GM18868 (cell line): ENCODE results near the gene DLG3.
"Not testable (repeated sequence)": the region's sequence is repeated elsewhere in the genome, so short reads cannot be mapped to it uniquely, and the experiment has no call there.

Experiments
- ATAC-seq: cut with Tn5 transposase; IDR thresholded peaks from one replicate; pipeline ENCODE4 v1.9.1; 2021; ENCODE audit warnings: mild to moderate bottlenecking, moderate library complexity; ENCODE audit not compliant: unreplicated experiment

The DLG3 gene

GRCh38 chrX:70444326-70444945 lies at the start of gene DLG3:
Gene DLG3 (plus strand): TSS chrX:70444835. CDS start chrX:70445202, 367 bp downstream.
- ATAC-seq = no peak

- no peak for ATAC-seq
Measured at GRCh38 chrX:70398899-70399298, 45.7 kb upstream of the DLG3 start.

- not testable (repeated sequence) for ATAC-seq
Measured at GRCh38 chrX:70400181-70400580, 44.5 kb upstream of the DLG3 start.

GRCh38 chrX:70402721-70403120 lies 41.9 kb upstream of the DLG3 start:
- ATAC-seq = no peak

GRCh38 chrX:70405003-70405402 lies 39.6 kb upstream of the DLG3 start:
- ATAC-seq = no peak

- no peak for ATAC-seq
Measured at GRCh38 chrX:70410921-70411320, 33.7 kb upstream of the DLG3 start.

GRCh38 chrX:70411475-70411874 lies 33.2 kb upstream of the DLG3 start:
- ATAC-seq = peak; percentile 87

GRCh38 chrX:70421618-70422017 lies 23.0 kb upstream of the DLG3 start:
- ATAC-seq = no peak

- no peak for ATAC-seq
Measured at GRCh38 chrX:70422851-70423341, 21.7 kb upstream of the DLG3 start, which contains the start of gene GDPD2. Gene GDPD2 (plus strand): TSS chrX:70423314. CDS start chrX:70424985, 1,671 bp downstream.

- no peak for ATAC-seq
Measured at GRCh38 chrX:70423936-70424675, 20.5 kb upstream of the DLG3 start.

GRCh38 chrX:70424801-70425200 lies 19.8 kb upstream of the DLG3 start:
- no peak for ATAC-seq

- ATAC-seq = no peak
Measured at GRCh38 chrX:70426286-70427278, 18.1 kb upstream of the DLG3 start.

- no peak for ATAC-seq
Measured at GRCh38 chrX:70427365-70427764, 17.3 kb upstream of the DLG3 start.

GRCh38 chrX:70429759-70430158 lies 14.9 kb upstream of the DLG3 start:
- no peak for ATAC-seq

- ATAC-seq = no peak
Measured at GRCh38 chrX:70432936-70433847, 11.4 kb upstream of the DLG3 start.

- peak; percentile 73 for ATAC-seq
Measured at GRCh38 chrX:70433848-70434351, 10.7 kb upstream of the DLG3 start.

- peak; percentile 57 for ATAC-seq
Measured at GRCh38 chrX:70434352-70434866, 10.2 kb upstream of the DLG3 start.

GRCh38 chrX:70434914-70435586 lies 9.6 kb upstream of the DLG3 start:
- ATAC-seq = no peak

- ATAC-seq = no peak
Measured at GRCh38 chrX:70436343-70436742, 8.3 kb upstream of the DLG3 start.
